Bronchial epithelial cell (primary cell): ENCODE results near the gene OSBPL5. TPM values are rescaled to one million over a fixed set of nuclear protein-coding genes. Genes with fewer than 3 reads are reported as not detected.
A peak's percentile ranks its signal among the peaks of the same experiment; 100 is the strongest.

Experiments used
- DNase-seq: peaks from one replicate; pipeline ENCODE4 v3.0.0-alpha.2; 2010; ENCODE audit warnings: low read depth
- FAIRE-seq: peaks from 2 replicates; lab custom pipeline; 2011; peaks lifted over from hg19 to GRCh38; lab: Jason Lieb, UNC
- H3K27me3 ChIP-seq: 2 replicates; pipeline ENCODE4 v1.5.1; 2011; ENCODE audit warnings: low read length; ENCODE audit not compliant: control insufficient read depth, insufficient read depth
- H3K36me3 ChIP-seq: 2 replicates; pipeline ENCODE4 v1.5.1; 2011; ENCODE audit warnings: low read length; ENCODE audit not compliant: control insufficient read depth, insufficient read depth
- H3K4me3 ChIP-seq: 2 replicates; pipeline ENCODE4 v1.5.1; 2011; ENCODE audit warnings: mild to moderate bottlenecking, low read depth, low read length, control low read depth
- total RNA-seq: library from RNA; depleted of rRNA; stranded (reverse); fragments of >200 nt; gene quantifications from 2 replicates; pipeline ENCODE4 v1.2.1, GENCODE V29; 2014
- TF ChIP-seq, protein P1 (sequence below): IDR thresholded peaks from 2 replicates; pipeline ENCODE4 v1.5.1; 2011; ENCODE audit warnings: mild to moderate bottlenecking, moderate library complexity, low read length, control low read depth, inconsistent platforms; ENCODE audit not compliant: insufficient read depth, severe bottlenecking

The OSBPL5 gene
- total RNA-seq, 1 donor from 2014 or later, result 21.1 TPM

DNA sequence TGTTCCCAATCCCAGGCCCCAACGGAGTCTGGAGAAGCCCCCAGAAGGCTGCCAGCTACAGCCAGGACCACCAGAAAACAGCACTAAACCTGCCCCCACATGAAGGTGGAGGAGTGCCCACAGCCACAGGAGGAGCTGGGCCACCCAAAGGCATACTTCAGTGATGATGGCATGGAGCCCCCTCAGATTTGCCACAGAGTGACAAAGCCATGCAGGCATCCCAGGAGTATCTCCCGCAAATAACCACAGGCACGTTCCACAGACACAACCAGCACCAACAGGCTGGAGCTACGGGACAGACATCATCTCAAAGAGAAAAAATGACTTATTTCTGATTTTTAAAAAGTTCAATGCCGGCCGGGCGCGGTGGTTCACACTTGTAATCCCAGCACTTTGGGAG lies 118.5 kb downstream of the OSBPL5 start:
- DNase-seq (no peak), FAIRE-seq (no peak)
- H3K36me3 ChIP-seq, result peaks cover 50% of the 10 kb centered on the region
- TF ChIP-seq, protein P1, sequence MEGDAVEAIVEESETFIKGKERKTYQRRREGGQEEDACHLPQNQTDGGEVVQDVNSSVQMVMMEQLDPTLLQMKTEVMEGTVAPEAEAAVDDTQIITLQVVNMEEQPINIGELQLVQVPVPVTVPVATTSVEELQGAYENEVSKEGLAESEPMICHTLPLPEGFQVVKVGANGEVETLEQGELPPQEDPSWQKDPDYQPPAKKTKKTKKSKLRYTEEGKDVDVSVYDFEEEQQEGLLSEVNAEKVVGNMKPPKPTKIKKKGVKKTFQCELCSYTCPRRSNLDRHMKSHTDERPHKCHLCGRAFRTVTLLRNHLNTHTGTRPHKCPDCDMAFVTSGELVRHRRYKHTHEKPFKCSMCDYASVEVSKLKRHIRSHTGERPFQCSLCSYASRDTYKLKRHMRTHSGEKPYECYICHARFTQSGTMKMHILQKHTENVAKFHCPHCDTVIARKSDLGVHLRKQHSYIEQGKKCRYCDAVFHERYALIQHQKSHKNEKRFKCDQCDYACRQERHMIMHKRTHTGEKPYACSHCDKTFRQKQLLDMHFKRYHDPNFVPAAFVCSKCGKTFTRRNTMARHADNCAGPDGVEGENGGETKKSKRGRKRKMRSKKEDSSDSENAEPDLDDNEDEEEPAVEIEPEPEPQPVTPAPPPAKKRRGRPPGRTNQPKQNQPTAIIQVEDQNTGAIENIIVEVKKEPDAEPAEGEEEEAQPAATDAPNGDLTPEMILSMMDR, result no peak
- H3K4me3 ChIP-seq, result no peak overlapping the region
- no peaks in the 10 kb centered on the region for H3K27me3 ChIP-seq

DNA sequence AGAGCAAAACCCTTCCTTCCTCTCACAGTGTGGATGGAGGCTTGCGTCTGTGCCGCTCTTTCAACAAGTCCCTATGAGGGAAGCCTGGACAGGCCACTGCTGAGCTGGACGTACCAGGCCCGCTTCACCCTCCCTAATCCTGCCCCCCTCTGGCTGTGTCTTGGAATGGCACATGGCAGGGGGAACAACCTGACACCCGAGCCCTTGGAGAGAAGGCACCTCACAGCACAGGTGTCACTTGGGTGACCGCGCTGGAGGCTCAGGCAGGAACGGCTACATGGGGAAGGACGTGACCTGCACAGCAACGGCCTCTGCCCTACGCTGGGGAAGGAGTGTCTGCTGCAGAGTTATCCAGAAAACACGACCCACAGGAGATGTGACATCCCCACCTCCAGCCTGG lies 118.9 kb downstream of the OSBPL5 start:
- DNase-seq (no peak), FAIRE-seq (no peak)
- H3K36me3 ChIP-seq, result peaks cover 52% of the 10 kb centered on the region
- TF ChIP-seq, protein P1, result peak; percentile 31
- H3K4me3 ChIP-seq, result no peak overlapping the region
- no peaks in the 10 kb centered on the region for H3K27me3 ChIP-seq

DNA sequence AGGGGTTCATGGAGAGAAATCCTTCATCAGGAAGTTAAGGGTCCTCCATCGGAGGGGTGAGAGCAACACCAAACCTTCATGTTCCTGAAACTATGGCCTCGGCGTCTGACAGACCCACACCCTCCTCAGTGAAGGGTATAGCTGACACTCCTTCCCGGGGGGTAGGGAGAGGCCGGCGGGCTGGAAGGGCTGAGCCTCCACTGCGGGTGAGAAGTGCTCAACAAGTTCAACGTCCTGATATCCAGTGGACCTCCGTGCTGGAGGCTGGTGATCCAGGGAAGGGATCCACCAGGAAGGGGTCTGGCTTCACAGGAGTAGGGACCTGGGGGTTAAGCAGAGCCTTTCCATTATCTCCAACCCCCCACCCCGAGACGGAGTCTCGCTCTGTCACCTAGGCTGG lies 120.2 kb downstream of the OSBPL5 start:
- peaks cover 59% of the 10 kb centered on the region for H3K36me3 ChIP-seq
- H3K4me3 ChIP-seq, result no peak overlapping the region
- H3K27me3 ChIP-seq, result no peaks in the 10 kb centered on the region
- DNase-seq, result no peak
- no peak for FAIRE-seq
- TF ChIP-seq, protein P1, result no peak

DNA sequence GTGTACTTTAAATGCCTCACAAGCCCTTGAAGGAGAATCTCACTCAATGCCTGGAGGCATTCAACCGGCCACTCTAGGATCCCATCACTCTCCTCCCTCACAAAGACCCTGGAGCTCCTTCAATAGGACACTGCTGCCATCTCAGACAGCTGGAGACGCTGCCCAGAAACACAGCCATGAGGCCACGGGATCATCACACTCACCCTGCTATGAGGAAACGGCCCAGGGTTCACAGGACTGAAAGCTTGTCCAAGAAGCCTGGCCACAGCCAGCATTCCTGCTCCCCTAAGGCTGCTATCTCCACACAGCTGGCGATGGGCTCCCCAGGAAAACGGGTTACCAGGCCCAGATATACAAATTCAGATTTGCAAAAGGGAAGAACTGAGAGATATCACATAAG lies 121.1 kb downstream of the OSBPL5 start:
- no peak overlapping the region for H3K4me3 ChIP-seq
- H3K36me3 ChIP-seq, result peaks cover 57% of the 10 kb centered on the region
- DNase-seq (no peak), FAIRE-seq (no peak)
- TF ChIP-seq, protein P1, result no peak
- H3K27me3 ChIP-seq, result no peaks in the 10 kb centered on the region

DNA sequence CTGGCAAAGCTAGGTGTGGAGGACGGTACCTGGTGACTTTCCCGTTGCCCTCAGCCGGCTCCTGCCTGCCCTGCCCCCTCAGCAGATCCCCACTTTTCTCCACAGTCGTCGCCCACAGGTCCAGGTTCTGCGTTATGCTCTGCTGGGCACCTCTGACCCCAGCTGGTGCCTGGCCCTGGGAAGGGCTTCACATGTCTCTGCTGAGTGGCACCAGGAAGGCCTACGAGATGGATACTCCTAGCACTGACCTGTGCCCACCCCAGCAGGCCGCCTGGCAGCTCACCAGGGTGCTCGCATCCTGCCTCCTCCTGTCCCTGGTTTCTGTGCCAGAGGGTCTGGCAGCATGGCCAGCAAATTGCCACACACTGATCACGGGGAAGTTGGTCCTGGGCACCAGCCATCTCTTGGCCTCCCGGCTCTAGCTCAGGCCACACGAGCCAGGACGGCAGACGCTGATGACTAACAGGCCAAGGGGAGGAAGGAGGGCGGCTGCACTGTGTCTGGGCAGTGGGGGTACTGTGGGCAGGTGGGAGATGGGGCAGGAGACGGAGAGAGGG lies 121.7 kb downstream of the OSBPL5 start:
- TF ChIP-seq, protein P1, result no peak
- Histone ChIP-seq H3K27me3 (no peaks in the 10 kb centered on the region), H3K36me3 (peaks cover 57% of the 10 kb centered on the region), H3K4me3 (no peak overlapping the region)
- no peak for FAIRE-seq
- DNase-seq, result no peak
